B cell (primary cell): Measurements from ENCODE around the gene RSPRY1. TPM values are rescaled to one million over a fixed set of nuclear protein-coding genes. Genes with fewer than 3 reads are reported as not detected.

Source experiments
- ATAC-seq: fragments of 200-7000 bp; cut with Tn5 transposase; one replicate; pipeline ENCODE4 v1.10.0; 2021; ENCODE audit warnings: low read depth, mild to moderate bottlenecking, moderate number of reproducible peaks, moderate library complexity
- CTCF ChIA-PET: fragments of 350-600 bp; sonication (Branson Sonifier 250); formaldehyde crosslinking; loops from one replicate; lab custom pipeline; 2021; ENCODE audit warnings: antibody characterized with exemption, inconsistent platforms; lab: Charles Lee
- POLR2A ChIA-PET: fragments of 350-600 bp; sonication (Branson Sonifier 250); formaldehyde crosslinking; loops from one replicate; lab custom pipeline; 2021; ENCODE audit warnings: antibody characterized with exemption; lab: Charles Lee
- DNase-seq: peaks from one replicate; pipeline ENCODE4 v3.0.0; 2013
- H2AFZ ChIP-seq: 2 replicates; pipeline ENCODE4 v1.6.1; 2012; ENCODE audit warnings: mild to moderate bottlenecking, low read depth, low read length; ENCODE audit not compliant: insufficient read depth, poor library complexity, severe bottlenecking
- H3K27ac ChIP-seq, 2 donors: 1 replicate in 1 of 2; 2 replicates in 1 of 2; pipeline ENCODE4 v1.5.1; 2012 to 2013; ENCODE audit warnings: low read length in 2 of 2, mild to moderate bottlenecking in 2 of 2, moderate library complexity in 1 of 2
- H3K27me3 ChIP-seq, 4 experiments: fragments of 200-600 bp in 1 of 4; sonication (generic) in 1 of 4; replicated peaks in 1 of 4; 1 replicate in 2 of 4; 2 replicates in 2 of 4; pipeline versions ENCODE4 v1.6.1 to v1.7.0; 2013 to 2016; ENCODE audit warnings: low read length in 3 of 4, mild to moderate bottlenecking in 2 of 4, mixed read lengths in 1 of 4, moderate library complexity in 1 of 4; ENCODE audit not compliant: insufficient read depth in 4 of 4, control insufficient read depth in 3 of 4; ENCODE audit errors: control extremely low read depth in 1 of 4
- H3K36me3 ChIP-seq, 2 experiments: replicated peaks in 1 of 2; 1 replicate in 1 of 2; 2 replicates in 1 of 2; pipeline versions ENCODE4 v1.6.1 to v1.7.1; 2013; ENCODE audit warnings: low read length in 1 of 2; ENCODE audit not compliant: insufficient read depth in 2 of 2, control insufficient read depth in 1 of 2; ENCODE audit errors: control extremely low read depth in 1 of 2, extremely low read depth in 1 of 2
- H3K4me1 ChIP-seq, 2 donors: fragments of 200-600 bp in 1 of 2; sonication (generic) in 1 of 2; 1 replicate in 1 of 2; 2 replicates in 1 of 2; pipeline versions ENCODE4 v1.5.1 to v1.6.1; 2013 to 2017; ENCODE audit warnings: low read length in 2 of 2; ENCODE audit not compliant: control insufficient read depth in 2 of 2, insufficient read depth in 2 of 2
- H3K4me2 ChIP-seq: replicated peaks from 2 replicates; pipeline ENCODE3; 2012; ENCODE audit warnings: mild to moderate bottlenecking, low read depth, low read length; ENCODE audit not compliant: poor library complexity, severe bottlenecking
- H3K4me3 ChIP-seq, 5 experiments: fragments of 200-600 bp in 1 of 5; sonication (generic) in 1 of 5; 1 replicate in 3 of 5; 2 replicates in 2 of 5; pipeline versions ENCODE4 v1.5.1 to v1.7.0; 2011 to 2016; ENCODE audit warnings: low read length in 4 of 5, mild to moderate bottlenecking in 4 of 5, low read depth in 2 of 5, control low read depth in 1 of 5, moderate library complexity in 1 of 5; ENCODE audit not compliant: insufficient read depth in 1 of 5; ENCODE audit errors: control extremely low read depth in 1 of 5, extremely low read depth in 1 of 5
- H3K79me2 ChIP-seq: fragments of 200-600 bp; sonication (generic); one replicate; pipeline ENCODE4 v1.6.0; 2016; ENCODE audit warnings: low read length; ENCODE audit not compliant: control insufficient read depth, insufficient read depth
- H3K9ac ChIP-seq: fragments of 200-600 bp; sonication (generic); 2 replicates; pipeline ENCODE4 v1.6.1; 2017; ENCODE audit warnings: mild to moderate bottlenecking, low read length, moderate library complexity
- H3K9me3 ChIP-seq, 3 donors: one replicate each; pipeline versions ENCODE4 v1.6.1 to v1.7.1; 2013; ENCODE audit warnings: low read length in 2 of 3; ENCODE audit not compliant: control insufficient read depth in 2 of 3, insufficient read depth in 1 of 3; ENCODE audit errors: control extremely low read depth in 1 of 3
- H4K20me1 ChIP-seq: 2 replicates; pipeline ENCODE4 v1.6.0; 2012; ENCODE audit warnings: mild to moderate bottlenecking, low read length; ENCODE audit not compliant: insufficient read depth, control insufficient read depth, poor library complexity, severe bottlenecking
- H3K27ac Mint-ChIP-seq: one replicate; pipeline ENCODE4 v1.8.0; 2021; ENCODE audit warnings: mixed read lengths
- H3K27me3 Mint-ChIP-seq: one replicate; pipeline ENCODE4 v1.8.0; 2021; ENCODE audit warnings: mixed read lengths
- H3K4me1 Mint-ChIP-seq: one replicate; pipeline ENCODE4 v1.8.0; 2021; ENCODE audit warnings: mixed read lengths
- H3K4me3 Mint-ChIP-seq: one replicate; pipeline ENCODE4 v1.8.0; 2021; ENCODE audit warnings: mixed read lengths
- H3K9me3 Mint-ChIP-seq: one replicate; pipeline ENCODE4 v1.8.0; 2022; ENCODE audit warnings: mixed read lengths; ENCODE audit not compliant: insufficient read depth
- EZH2 ChIP-seq: IDR thresholded peaks from 2 replicates; pipeline ENCODE4 v1.6.1; 2012; ENCODE audit warnings: borderline replicate concordance, low read depth, mild to moderate bottlenecking, moderate library complexity, low read length; ENCODE audit not compliant: insufficient read depth, poor library complexity, severe bottlenecking
- WGBS: methylation state at CpG from one replicate; pipeline ENCODE4 v1.1.5; 2013; ENCODE audit warnings: missing lambda C conversion rate; ENCODE audit not compliant: insufficient coverage; 5-methylcytosine and 5-hydroxymethylcytosine counted together
- intact Hi-C: fragments of 100-400 bp; cut with micrococcal nuclease; formaldehyde crosslinking; loops from one replicate; pipeline ENCODE4 v1.10.0; 2022
- polyA plus RNA-seq: library from polyadenylated mRNA; depleted of rRNA; stranded (reverse); fragments of >200 nt; gene quantifications from 2 replicates; pipeline ENCODE4 v1.2.3, GENCODE V29; 2012
- total RNA-seq, 2 donors: library from RNA; stranded (reverse); fragments of 120-200 nt in 1 of 2; gene quantifications; 1 replicate in 1 of 2; 2 replicates in 1 of 2; pipeline versions ENCODE4 v1.2.3 to v1.2.4, GENCODE V29; 2013 to 2022
- TF ChIP-seq, protein P1 (sequence below): fragments of 200-600 bp; IDR thresholded peaks from one replicate; pipeline ENCODE4 v1.8.0; 2022; ENCODE audit warnings: antibody characterized with exemption, mild to moderate bottlenecking

Gene RSPRY1
- total and polyA plus RNA-seq, 2 donors (not counting 1 experiment from before 2014, with no cell fraction given), result 9.6 to 38.4 TPM

DNA sequence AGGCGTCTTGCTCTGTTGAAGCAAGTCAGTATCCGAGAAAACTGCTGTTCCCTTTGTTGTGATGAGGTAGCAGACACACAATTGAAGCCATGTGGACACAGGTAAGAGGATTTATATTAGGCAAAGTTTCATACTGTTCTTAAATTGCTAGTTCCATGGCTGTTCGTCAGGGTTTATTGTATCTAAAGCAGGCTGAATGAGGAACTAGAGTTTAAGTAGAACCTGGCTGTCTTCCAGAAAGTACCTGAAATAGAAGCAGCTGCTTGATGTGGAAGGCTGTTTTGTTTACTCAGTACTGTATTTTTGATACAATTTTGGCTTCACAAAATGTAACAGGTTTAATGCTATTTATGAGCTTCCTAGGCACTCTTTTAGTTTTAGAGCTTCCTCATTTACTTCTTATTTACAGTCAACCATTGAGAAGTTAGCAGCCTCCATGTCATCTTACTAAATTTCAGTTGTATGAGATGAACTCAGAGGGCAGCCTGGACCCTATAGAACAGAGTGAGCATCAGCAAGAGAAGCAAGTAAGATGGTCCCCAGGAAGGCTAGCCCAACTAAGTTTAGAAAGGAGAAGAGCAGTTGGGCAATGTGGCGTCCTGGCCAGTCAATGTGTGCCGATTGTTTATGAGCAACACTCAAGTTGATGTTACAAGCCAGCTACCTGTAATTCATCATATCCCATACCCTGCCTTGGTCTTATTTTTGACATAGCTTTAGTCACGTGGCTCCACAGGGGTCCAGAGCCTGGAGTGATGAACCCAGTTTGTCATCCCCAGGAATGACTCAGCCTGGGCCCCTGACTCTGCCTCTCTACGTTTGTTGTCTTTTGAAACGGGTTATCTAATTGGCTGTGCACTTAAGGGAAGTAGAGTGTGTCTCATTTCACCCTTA lies 49.2 kb downstream of the RSPRY1 start:
- no peak overlapping the region for H3K4me3 ChIP-seq
- H3K4me2 ChIP-seq, result peak overlapping the region; percentile 46
- 68% methylated on average over 5 of the region's 8 CpGs for WGBS
- peaks cover 24% of the 10 kb centered on the region in 2 donors for H3K4me1 ChIP-seq
- H3K27me3 ChIP-seq, result no peaks in the 10 kb centered on the region
- ChIA-PET CTCF (interaction anchor here (0.6 to 1.3 kb wide), 2 partner anchors 65 to 352 kb away, joined by 3 to 8 read pairs; no protein-coding TSS in a partner anchor), POLR2A (interaction anchor here (1.3 kb wide), 1 partner anchor 10 kb away, joined by 6 read pairs; the partner anchor contains the start of gene ARL2BP)
- H3K27me3 Mint-ChIP-seq, result no peaks in the 10 kb centered on the region
- H3K4me1 Mint-ChIP-seq, result peaks cover 26% of the 10 kb centered on the region
- TF ChIP-seq, protein P1, sequence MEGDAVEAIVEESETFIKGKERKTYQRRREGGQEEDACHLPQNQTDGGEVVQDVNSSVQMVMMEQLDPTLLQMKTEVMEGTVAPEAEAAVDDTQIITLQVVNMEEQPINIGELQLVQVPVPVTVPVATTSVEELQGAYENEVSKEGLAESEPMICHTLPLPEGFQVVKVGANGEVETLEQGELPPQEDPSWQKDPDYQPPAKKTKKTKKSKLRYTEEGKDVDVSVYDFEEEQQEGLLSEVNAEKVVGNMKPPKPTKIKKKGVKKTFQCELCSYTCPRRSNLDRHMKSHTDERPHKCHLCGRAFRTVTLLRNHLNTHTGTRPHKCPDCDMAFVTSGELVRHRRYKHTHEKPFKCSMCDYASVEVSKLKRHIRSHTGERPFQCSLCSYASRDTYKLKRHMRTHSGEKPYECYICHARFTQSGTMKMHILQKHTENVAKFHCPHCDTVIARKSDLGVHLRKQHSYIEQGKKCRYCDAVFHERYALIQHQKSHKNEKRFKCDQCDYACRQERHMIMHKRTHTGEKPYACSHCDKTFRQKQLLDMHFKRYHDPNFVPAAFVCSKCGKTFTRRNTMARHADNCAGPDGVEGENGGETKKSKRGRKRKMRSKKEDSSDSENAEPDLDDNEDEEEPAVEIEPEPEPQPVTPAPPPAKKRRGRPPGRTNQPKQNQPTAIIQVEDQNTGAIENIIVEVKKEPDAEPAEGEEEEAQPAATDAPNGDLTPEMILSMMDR, result no peak
- no peak for TF ChIP-seq EZH2
- H3K27ac Mint-ChIP-seq, result peak overlapping the region; percentile 92
- H3K27ac ChIP-seq, result peak overlapping the region; percentile 70 to 78
- H2AFZ ChIP-seq, result peak overlapping the region; percentile 39
- peak overlapping the region; percentile 61 for H3K4me3 Mint-ChIP-seq
- peak overlapping the region; percentile 27 for H3K9ac ChIP-seq
- ATAC-seq (peak; percentile 71), DNase-seq (peak; percentile 70)
- H3K79me2 ChIP-seq, result no peaks in the 10 kb centered on the region
- H3K36me3 ChIP-seq, result peaks cover 13 to 35% of the 10 kb centered on the region in 2 experiments
- no peaks in the 10 kb centered on the region for H3K9me3 Mint-ChIP-seq
- no peaks in the 10 kb centered on the region for H3K9me3 ChIP-seq
- intact Hi-C loops, result no loop called here
- no peaks in the 10 kb centered on the region for H4K20me1 ChIP-seq

DNA sequence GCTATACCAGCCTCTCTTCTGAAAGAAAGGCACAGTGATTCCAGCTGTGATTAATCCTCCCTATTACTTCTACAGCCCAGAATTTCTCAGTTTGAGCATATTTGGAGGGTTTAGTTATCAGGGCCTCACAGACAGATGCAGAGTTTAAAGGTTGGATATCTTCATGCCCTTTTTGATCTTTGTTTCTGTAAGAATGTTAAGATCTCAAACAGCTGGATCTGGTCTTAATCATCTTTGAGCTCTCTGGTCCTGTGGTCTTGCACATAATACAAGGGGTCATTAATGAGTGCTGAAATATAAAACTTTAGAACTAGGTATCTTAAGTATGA lies 49.9 kb downstream of the RSPRY1 start:
- H3K27ac ChIP-seq, result peak overlapping the region; percentile 70 to 78
- no peaks in the 10 kb centered on the region for H3K27me3 ChIP-seq
- no peak for ATAC-seq
- peak overlapping the region; percentile 27 for H3K9ac ChIP-seq
- H3K36me3 ChIP-seq, result peaks cover 13 to 30% of the 10 kb centered on the region in 2 experiments
- peak overlapping the region; percentile 39 for H2AFZ ChIP-seq
- no peaks in the 10 kb centered on the region for H4K20me1 ChIP-seq
- TF ChIP-seq EZH2, result no peak
- TF ChIP-seq, protein P1, result no peak
- H3K4me3 ChIP-seq, result no peak overlapping the region
- POLR2A ChIA-PET, result interaction anchor here (1.3 kb wide), 1 partner anchor 9 kb away, joined by 6 read pairs; the partner anchor contains the start of gene ARL2BP
- Mint-ChIP-seq H3K27me3 (no peaks in the 10 kb centered on the region), H3K4me1 (peaks cover 32% of the 10 kb centered on the region), H3K4me3 (peak overlapping the region; percentile 61), H3K9me3 (no peaks in the 10 kb centered on the region), H3K27ac (peak overlapping the region; percentile 92)
- H3K79me2 ChIP-seq, result no peaks in the 10 kb centered on the region
- DNase-seq, result no peak
- CTCF ChIA-PET, result interaction anchor here (0.6 to 1.3 kb wide), 2 partner anchors 64 to 353 kb away, joined by 3 to 8 read pairs; no protein-coding TSS in a partner anchor
- intact Hi-C loops, result no loop called here
- peak overlapping the region; percentile 46 for H3K4me2 ChIP-seq
- H3K9me3 ChIP-seq, result no peaks in the 10 kb centered on the region
- peaks cover 30% of the 10 kb centered on the region in 2 donors for H3K4me1 ChIP-seq
